H1 (cell line): ENCODE results near the gene SLC6A12. TPM values are rescaled to one million over a fixed set of nuclear protein-coding genes. Genes with fewer than 3 reads are reported as not detected.

Experiments
- CTCF ChIA-PET: fragments of 300-600 bp; sonication (Branson Sonifier 250); formaldehyde crosslinking; loops from one replicate; lab custom pipeline; 2021; ENCODE audit not compliant: partially characterized antibody; lab: Charles Lee
- POLR2A ChIA-PET: fragments of 300-600 bp; sonication (Branson Sonifier 250); formaldehyde crosslinking; loops from one replicate; lab custom pipeline; 2021; ENCODE audit warnings: inconsistent platforms; ENCODE audit not compliant: partially characterized antibody; lab: Charles Lee
- DNase-seq, 2 experiments: peaks; one replicate each; pipeline versions ENCODE4 v3.0.0 to v3.0.0-alpha.2; 2010 to 2022; ENCODE audit warnings: low spot score in 2 of 2, low read depth in 1 of 2, mixed read lengths in 1 of 2
- FAIRE-seq: peaks from 2 replicates; lab custom pipeline; 2011; peaks lifted over from hg19 to GRCh38; lab: Jason Lieb, UNC
- H2AFZ ChIP-seq: 2 replicates; pipeline ENCODE4 v1.8.1; 2012; ENCODE audit warnings: low read length, inconsistent platforms
- H2AK5ac ChIP-seq: 2 replicates; pipeline ENCODE4 v1.6.1; 2013; ENCODE audit warnings: low read depth, low read length
- H2BK120ac ChIP-seq: replicated peaks from 2 replicates; pipeline ENCODE3; 2013; ENCODE audit warnings: low read depth, low read length, inconsistent platforms
- H2BK12ac ChIP-seq: 2 replicates; pipeline ENCODE4 v1.6.1; 2013; ENCODE audit warnings: low read depth, low read length
- H2BK15ac ChIP-seq: 2 replicates; pipeline ENCODE4 v1.6.1; 2013; ENCODE audit warnings: low read length
- H2BK20ac ChIP-seq: 2 replicates; pipeline ENCODE4 v1.6.1; 2013; ENCODE audit warnings: low read length
- H2BK5ac ChIP-seq: 2 replicates; pipeline ENCODE4 v1.6.1; 2013; ENCODE audit warnings: low read depth, low read length
- H3K14ac ChIP-seq: 2 replicates; pipeline ENCODE4 v1.6.1; 2013; ENCODE audit warnings: inconsistent platforms; ENCODE audit not compliant: insufficient read length
- H3K18ac ChIP-seq: 2 replicates; pipeline ENCODE4 v1.6.1; 2013; ENCODE audit warnings: low read length; ENCODE audit errors: extremely low read depth
- H3K23ac ChIP-seq: 2 replicates; pipeline ENCODE4 v1.6.1; 2013; ENCODE audit warnings: inconsistent platforms; ENCODE audit not compliant: insufficient read length
- H3K23me2 ChIP-seq: 2 replicates; pipeline ENCODE4 v1.6.1; 2013; ENCODE audit warnings: low read depth, low read length
- H3K27ac ChIP-seq: 2 replicates; pipeline ENCODE4 v1.6.1; 2011; ENCODE audit warnings: low read depth, low read length, inconsistent platforms
- H3K27me3 ChIP-seq, 4 experiments: replicated peaks in 1 of 4; 1 replicate in 1 of 4; 2 replicates in 3 of 4; pipeline versions ENCODE4 v1.6.1 to v1.8.1; 2011 to 2013; ENCODE audit warnings: low read length in 3 of 4, mild to moderate bottlenecking in 3 of 4, inconsistent platforms in 2 of 4, mixed read lengths in 2 of 4, moderate library complexity in 1 of 4; ENCODE audit not compliant: control insufficient read depth in 3 of 4, insufficient read depth in 3 of 4; ENCODE audit errors: extremely low read depth in 1 of 4
- H3K36me3 ChIP-seq, 4 experiments: 2 replicates each; pipeline versions ENCODE4 v1.6.1 to v1.8.1; 2011 to 2013; ENCODE audit warnings: mild to moderate bottlenecking in 4 of 4, low read length in 3 of 4, moderate library complexity in 2 of 4, control low read depth in 1 of 4, inconsistent platforms in 1 of 4; ENCODE audit not compliant: insufficient read depth in 4 of 4, control insufficient read depth in 2 of 4
- H3K4ac ChIP-seq: replicated peaks from 2 replicates; pipeline ENCODE3; 2013; ENCODE audit warnings: low read length, low read depth, mixed read lengths, inconsistent platforms; ENCODE audit not compliant: insufficient read length
- H3K4me1 ChIP-seq, 4 experiments: replicated peaks in 1 of 4; 1 replicate in 1 of 4; 2 replicates in 3 of 4; pipeline versions ENCODE4 v1.6.1 to v1.8.1; 2011 to 2013; ENCODE audit warnings: low read length in 3 of 4, inconsistent platforms in 2 of 4, mixed read lengths in 1 of 4; ENCODE audit not compliant: insufficient read depth in 4 of 4, control insufficient read depth in 3 of 4
- H3K4me2 ChIP-seq, 2 experiments: 2 replicates each; pipeline versions ENCODE4 v1.6.1 to v1.8.1; 2011 to 2013; ENCODE audit warnings: low read depth in 2 of 2, low read length in 2 of 2, control low read depth in 1 of 2, inconsistent platforms in 1 of 2, mild to moderate bottlenecking in 1 of 2; ENCODE audit not compliant: insufficient read depth in 1 of 2
- H3K4me3 ChIP-seq, 4 experiments: fragments of 200-600, 300-600 bp in 1 of 4; sonication (generic), shearing (Covaris generic), sonication (Bioruptor Twin) in 1 of 4; 2 replicates each; pipeline versions ENCODE4 v1.5.1 to v1.8.1; 2011 to 2016; ENCODE audit warnings: low read length in 4 of 4, low read depth in 3 of 4, control low read depth in 2 of 4, inconsistent platforms in 2 of 4, mild to moderate bottlenecking in 2 of 4, mixed read lengths in 1 of 4, moderate library complexity in 1 of 4; ENCODE audit not compliant: insufficient read depth in 2 of 4; ENCODE audit errors: extremely low read depth in 1 of 4
- H3K56ac ChIP-seq: replicated peaks from 2 replicates; pipeline ENCODE3; 2013; ENCODE audit warnings: low read depth, mild to moderate bottlenecking, mixed read lengths, low read length, inconsistent platforms; ENCODE audit not compliant: insufficient read length
- H3K79me1 ChIP-seq: 2 replicates; pipeline ENCODE4 v1.6.1; 2013; ENCODE audit warnings: low read depth, low read length, control low read depth
- H3K79me2 ChIP-seq, 2 experiments: 2 replicates each; pipeline versions ENCODE4 v1.6.1 to v1.8.1; 2012 to 2013; ENCODE audit warnings: low read length in 2 of 2, mild to moderate bottlenecking in 2 of 2, inconsistent platforms in 1 of 2; ENCODE audit not compliant: insufficient read depth in 2 of 2, control insufficient read depth in 1 of 2
- H3K9ac ChIP-seq, 4 experiments: replicated peaks in 1 of 4; 1 replicate in 1 of 4; 2 replicates in 3 of 4; pipeline versions ENCODE4 v1.6.1 to v1.8.1; 2011 to 2013; ENCODE audit warnings: low read depth in 3 of 4, low read length in 3 of 4, control low read depth in 2 of 4, mild to moderate bottlenecking in 2 of 4, moderate library complexity in 2 of 4, inconsistent platforms in 1 of 4; ENCODE audit errors: extremely low read depth in 1 of 4
- H3K9me3 ChIP-seq, 2 experiments: 2 replicates each; pipeline versions ENCODE4 v1.6.1 to v1.8.1; 2012 to 2013; ENCODE audit warnings: mild to moderate bottlenecking in 2 of 2, moderate library complexity in 2 of 2, control low read depth in 1 of 2, inconsistent platforms in 1 of 2, low read depth in 1 of 2, low read length in 1 of 2, mixed read lengths in 1 of 2; ENCODE audit not compliant: insufficient read depth in 2 of 2
- H4K20me1 ChIP-seq, 2 experiments: replicated peaks in 1 of 2; 2 replicates each; pipeline versions ENCODE3 to v1.8.1; 2011 to 2013; ENCODE audit warnings: inconsistent platforms in 2 of 2, low read length in 2 of 2, mild to moderate bottlenecking in 1 of 2; ENCODE audit not compliant: insufficient read depth in 2 of 2, control insufficient read depth in 1 of 2
- H4K5ac ChIP-seq: 2 replicates; pipeline ENCODE4 v1.6.1; 2013; ENCODE audit warnings: low read length, low read depth, mixed read lengths, inconsistent platforms; ENCODE audit not compliant: insufficient read length
- H4K8ac ChIP-seq: 2 replicates; pipeline ENCODE4 v1.8.0; 2013; ENCODE audit warnings: mild to moderate bottlenecking, moderate library complexity, low read length, inconsistent platforms; ENCODE audit not compliant: insufficient read depth; ENCODE audit errors: extremely low read depth
- H4K91ac ChIP-seq: replicated peaks from 2 replicates; pipeline ENCODE3; 2013; ENCODE audit warnings: low read length, mixed read lengths, inconsistent platforms; ENCODE audit not compliant: insufficient read length
- CEBPB ChIP-seq: IDR thresholded peaks from 2 replicates; pipeline ENCODE4 v1.6.1; 2012; ENCODE audit warnings: low read depth, low read length
- CHD2 ChIP-seq: IDR thresholded peaks from 2 replicates; pipeline ENCODE4 v1.6.1; 2012; ENCODE audit warnings: low read length, improper control_type of control experiment
- CREB1 ChIP-seq: IDR thresholded peaks from 2 replicates; pipeline ENCODE4 v1.6.1; 2012; ENCODE audit warnings: inconsistent platforms
- CTBP2 ChIP-seq: IDR thresholded peaks from 2 replicates; pipeline ENCODE4 v1.7.0; 2011; ENCODE audit warnings: borderline replicate concordance, mild to moderate bottlenecking, moderate library complexity, mixed read lengths, low read length; ENCODE audit not compliant: insufficient read depth, insufficient read length
- SP4 ChIP-seq: IDR thresholded peaks from 2 replicates; pipeline ENCODE4 v1.6.1; 2012; ENCODE audit warnings: low read length, inconsistent platforms
- SUZ12 ChIP-seq: fragments of 200-600 bp; sonication (generic); IDR thresholded peaks from 2 replicates; pipeline ENCODE4 v1.6.1; 2012; ENCODE audit warnings: mild to moderate bottlenecking, inconsistent platforms, low read length, moderate library complexity, mixed read lengths
- WGBS, 2 experiments: shearing (Covaris generic) in 1 of 2; methylation state at CpG; one replicate each; pipeline versions ENCODE4 v1.1.6 to v1.1.7; 2013 to 2015; ENCODE audit warnings: low lambda C conversion rate in 2 of 2, mixed read lengths in 2 of 2, inconsistent platforms in 1 of 2, low coverage in 1 of 2, missing lambda C conversion rate in 1 of 2; ENCODE audit not compliant: insufficient replicate concordance in 2 of 2, insufficient coverage in 1 of 2, insufficient read length in 1 of 2; ENCODE audit errors: extremely low coverage in 1 of 2, missing lambda C conversion rate in 1 of 2; 5-methylcytosine and 5-hydroxymethylcytosine counted together
- polyA plus RNA-seq, 7 experiments: library from polyadenylated mRNA; depleted of rRNA in 3 of 7; stranded (reverse) in 5 of 7; unstranded in 2 of 7; fragments of >200 nt in 5 of 7; fragments of 200-250 nt in 2 of 7; gene quantifications; 1 replicate in 5 of 7; 2 replicates in 1 of 7; 4 replicates in 1 of 7; pipeline versions ENCODE4 v1.2.1 to v1.2.3, GENCODE V29; 2011 to 2013; ENCODE audit warnings: missing spikeins in 2 of 7, mixed read lengths in 2 of 7
- total RNA-seq: library from RNA; stranded (reverse); fragmentation: NEBNext Ultra II Directional; extraction: Animal tissue kit (Norgen Biotek cat#: 25700); gene quantifications from 2 replicates; pipeline ENCODE4 v1.2.1, GENCODE V29; 2021

The SLC6A12 gene
- total and polyA plus RNA-seq, 2 of the 8 experiments (the other 6 are each of a cell fraction or from before 2014, with no cell fraction given), result 0.70 to 1.1 TPM

DNA sequence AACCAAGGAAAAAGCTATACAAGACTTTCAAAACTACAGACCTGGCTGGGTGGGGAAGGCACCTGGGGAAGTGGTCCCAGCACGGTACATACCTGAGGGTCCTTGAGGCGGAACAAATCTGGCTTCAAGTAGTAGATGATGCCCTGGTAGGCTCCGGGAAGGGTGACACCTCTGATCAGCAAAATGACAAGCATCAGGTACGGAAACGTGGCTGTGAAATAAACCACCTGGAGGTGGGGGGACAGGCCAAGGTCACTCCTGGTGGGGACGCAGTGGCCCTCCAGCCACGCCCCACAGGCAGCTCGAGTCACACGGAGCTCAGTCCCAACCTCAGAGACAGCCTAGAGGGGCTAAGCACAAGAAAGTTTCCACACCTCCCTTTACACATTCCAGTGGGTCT lies 15.3 kb downstream of the SLC6A12 start:
- CTCF ChIA-PET, result interaction anchor here (0.7 to 7.3 kb wide), 11 partner anchors 10 to 399 kb away, joined by 3 to 74 read pairs (median 6); no protein-coding TSS in a partner anchor
- no peak for FAIRE-seq

More for the DNA sequence above, 15.3 kb downstream of the SLC6A12 start:
- Histone ChIP-seq H3K4me1 (peaks cover 2 to 10% (median 8%) of the 10 kb centered on the region in 4 experiments; a peak in 5 of 7 replicates), H4K5ac (no peak overlapping the region), H3K9ac (no peak overlapping the region), H4K20me1 (peaks cover 0 to 2% of the 10 kb centered on the region in 2 experiments), H2BK5ac (no peak overlapping the region), H3K79me2 (no peaks in the 10 kb centered on the region), H3K14ac (no peak overlapping the region), H2BK120ac (no peak overlapping the region), H2BK15ac (no peak overlapping the region), H2BK12ac (no peak overlapping the region), H3K36me3 (no peaks in the 10 kb centered on the region; a peak in 1 of 8 replicates), H3K18ac (no peak overlapping the region), H3K56ac (no peak overlapping the region), H4K91ac (peak overlapping the region; percentile 75), H3K23ac (no peak overlapping the region), H3K79me1 (no peaks in the 10 kb centered on the region), H3K4ac (no peak overlapping the region), H4K8ac (no peak overlapping the region; the same call in 1 of the 2 replicates), H2BK20ac (no peak overlapping the region), H2AFZ (no peak overlapping the region), H2AK5ac (no peak overlapping the region), H3K9me3 (no peaks in the 10 kb centered on the region), H3K4me2 (no peak overlapping the region), H3K27me3 (peaks cover 2 to 27% (median 21%) of the 10 kb centered on the region in 4 experiments), H3K27ac (no peak overlapping the region), H3K23me2 (peaks cover 2% of the 10 kb centered on the region; the same call in 1 of the 2 replicates), H3K4me3 (no peak overlapping the region)
- WGBS, 2 experiments, result 85% methylated on average over 9 of the region's 9 CpGs; no CpG with 5 or more reads in 1 of the 2 experiments
- TF ChIP-seq SUZ12 (no peak), CREB1 (no peak), CHD2 (no peak), CTBP2 (no peak), SP4 (no peak), CEBPB (no peak)
- DNase-seq, result no peak
- POLR2A ChIA-PET, result interaction anchor here (1.3 to 1.8 kb wide), 2 partner anchors 14 to 20 kb away, joined by 4 to 5 read pairs; no protein-coding TSS in a partner anchor
